ENCODE results near the gene GUCD1. TPM values are rescaled to one million over a fixed set of nuclear protein-coding genes. Genes with fewer than 3 reads are reported as not detected.
A peak's percentile ranks its signal among the peaks of the same experiment; 100 is the strongest.

The GUCD1 gene
- total and polyA plus RNA-seq, 2 of the 13 experiments (the other 11 are each of a cell fraction or from before 2014, with no cell fraction given) = 128 to 245 TPM

- no peak for TF ChIP-seq REST (IDR thresholded peaks at IDR 0.05; ENCODE audit: borderline replicate concordance in 1 of 2, low read depth in 1 of 2, low read length in 2 of 2)
- peak; percentile 63; the same call in 1 of the 2 replicates for TF ChIP-seq TARDBP (CRISPR knock-in tag; IDR thresholded peaks at IDR 0.05)
- TF ChIP-seq ZBTB7B (CRISPR knock-in tag; IDR thresholded peaks at IDR 0.05) = peak; percentile 45; the same call in 1 of the 2 replicates
- no peak for TF ChIP-seq NFRKB (IDR thresholded peaks at IDR 0.05)
- no peak for TF ChIP-seq SOX6 (IDR thresholded peaks at IDR 0.05)
- TF ChIP-seq SOX6 (CRISPR knock-in tag; IDR thresholded peaks at IDR 0.05) = peak; percentile 71
- no peak for TF ChIP-seq KLF13 (CRISPR knock-in tag; IDR thresholded peaks at IDR 0.05)
- no peak for TF ChIP-seq HOXD1 (CRISPR knock-in tag; IDR thresholded peaks at IDR 0.05)
- no peak for TF ChIP-seq TP53 (CRISPR knock-in tag; conservative IDR thresholded peaks at IDR 0.05)
- no peak for TF ChIP-seq ZBTB8A (CRISPR knock-in tag; IDR thresholded peaks at IDR 0.05; ENCODE audit: borderline replicate concordance, low read depth)
- no peak for TF ChIP-seq ZMYM2 (CRISPR knock-in tag; IDR thresholded peaks at IDR 0.05)
- no peak for TF ChIP-seq GFI1 (CRISPR knock-in tag; IDR thresholded peaks at IDR 0.05; ENCODE audit: borderline replicate concordance)
- TF ChIP-seq HOMEZ (CRISPR knock-in tag; IDR thresholded peaks at IDR 0.05; ENCODE audit: low read depth) = 0 out of 2 replicates have a peak, but pooled peaks have one; percentile 17
- no peak for TF ChIP-seq PRDM10 (CRISPR knock-in tag; IDR thresholded peaks at IDR 0.05; ENCODE audit: low read depth)
- TF ChIP-seq HHEX (CRISPR knock-in tag; IDR thresholded peaks at IDR 0.05) = no peak
- TF ChIP-seq FOXC1 (CRISPR knock-in tag; IDR thresholded peaks at IDR 0.05; ENCODE audit: borderline replicate concordance) = peak; percentile 26; the same call in 1 of the 2 replicates
- peak; percentile 89 for TF ChIP-seq PAXIP1 (CRISPR knock-in tag; conservative IDR thresholded peaks at IDR 0.05)
These were observed 46.5 kb upstream of the GUCD1 start (continued) for GRCh38 chr22:24601217-24602104.
